IMR-90 (cell line): Measurements from ENCODE around the gene LGSN. TPM values are rescaled to one million over a fixed set of nuclear protein-coding genes. Genes with fewer than 3 reads are reported as not detected.

Experiments
- ATAC-seq: fragments of 200-7000 bp; cut with Tn5 transposase; 2 replicates; pipeline ENCODE4 v1.9.1; 2020; ENCODE audit warnings: low read depth, mild to moderate bottlenecking, moderate library complexity
- BruUV-seq: library from RNA; stranded (reverse); fragments of 400-500 nt; replicated peaks from 2 replicates; lab custom pipeline; 2021; lab: Mats Ljungman, UMichigan
- CTCF ChIA-PET: fragments of 300-600 bp; formaldehyde crosslinking; extraction: SDS; loops from one replicate; lab custom pipeline; 2021; ENCODE audit warnings: antibody characterized with exemption; lab: Yijun Ruan, JAX
- POLR2A ChIA-PET: fragments of 300-600 bp; sonication (Branson Sonifier 250); formaldehyde crosslinking; loops from one replicate; lab custom pipeline; 2022; ENCODE audit warnings: antibody characterized with exemption; ENCODE audit not compliant: unreplicated experiment; lab: Charles Lee
- DNase-seq: peaks from one replicate; pipeline ENCODE4 v3.0.0; 2013
- H2AFZ ChIP-seq: replicated peaks from 2 replicates; pipeline ENCODE3; 2013; ENCODE audit warnings: low read length, mild to moderate bottlenecking; ENCODE audit not compliant: poor library complexity
- H2AK5ac ChIP-seq: 2 replicates; pipeline ENCODE4 v1.6.1; 2013; ENCODE audit warnings: low read depth, low read length, inconsistent platforms
- H2AK9ac ChIP-seq: replicated peaks from 2 replicates; pipeline ENCODE3; 2013; ENCODE audit warnings: mild to moderate bottlenecking, low read depth, low read length, moderate library complexity; ENCODE audit not compliant: poor library complexity
- H2BK120ac ChIP-seq: 2 replicates; pipeline ENCODE4 v1.6.1; 2013; ENCODE audit warnings: low read depth, low read length, inconsistent platforms
- H2BK15ac ChIP-seq: 3 replicates; pipeline ENCODE4 v1.6.1; 2013; ENCODE audit warnings: low read depth, low read length, inconsistent platforms
- H2BK20ac ChIP-seq: 2 replicates; pipeline ENCODE4 v1.6.1; 2013; ENCODE audit warnings: low read depth, mild to moderate bottlenecking, inconsistent platforms, low read length, moderate library complexity
- H2BK5ac ChIP-seq: 2 replicates; pipeline ENCODE4 v1.6.1; 2013; ENCODE audit warnings: mild to moderate bottlenecking, low read depth, low read length, inconsistent platforms; ENCODE audit not compliant: poor library complexity, severe bottlenecking
- H3K14ac ChIP-seq: replicated peaks from 2 replicates; pipeline ENCODE4 v1.6.1; 2013; ENCODE audit warnings: low read depth, low read length, inconsistent platforms
- H3K18ac ChIP-seq: 2 replicates; pipeline ENCODE4 v1.6.1; 2013; ENCODE audit warnings: low read depth, low read length, control low read depth
- H3K23ac ChIP-seq: 2 replicates; pipeline ENCODE4 v1.6.1; 2013; ENCODE audit warnings: low read depth, low read length, inconsistent platforms
- H3K27ac ChIP-seq: 2 replicates; pipeline ENCODE4 v1.5.1; 2013; ENCODE audit warnings: mild to moderate bottlenecking, control low read depth, low read length; ENCODE audit not compliant: insufficient read depth
- H3K27me3 ChIP-seq: 2 replicates; pipeline ENCODE4 v1.6.1; 2013; ENCODE audit warnings: low read length; ENCODE audit not compliant: control insufficient read depth, insufficient read depth
- H3K36me3 ChIP-seq: 2 replicates; pipeline ENCODE4 v1.6.1; 2013; ENCODE audit warnings: low read length, mixed read lengths; ENCODE audit not compliant: control insufficient read depth, insufficient read depth
- H3K4ac ChIP-seq: 2 replicates; pipeline ENCODE4 v1.6.1; 2013; ENCODE audit warnings: low read depth, low read length, inconsistent platforms
- H3K4me1 ChIP-seq: 2 replicates; pipeline ENCODE4 v1.6.1; 2013; ENCODE audit warnings: low read length, mixed read lengths; ENCODE audit not compliant: control insufficient read depth, insufficient read depth
- H3K4me2 ChIP-seq: 2 replicates; pipeline ENCODE4 v1.6.1; 2013; ENCODE audit warnings: low read depth, mild to moderate bottlenecking, control low read depth, low read length, moderate library complexity
- H3K4me3 ChIP-seq: 2 replicates; pipeline ENCODE4 v1.5.1; 2013; ENCODE audit warnings: low read depth, mild to moderate bottlenecking, control low read depth, low read length, moderate library complexity; ENCODE audit not compliant: insufficient read depth
- H3K56ac ChIP-seq: 2 replicates; pipeline ENCODE4 v1.6.1; 2013; ENCODE audit warnings: low read length, inconsistent platforms; ENCODE audit not compliant: insufficient read depth; ENCODE audit errors: extremely low read depth
- H3K79me1 ChIP-seq, 2 experiments: 2 replicates each; pipeline ENCODE4 v1.6.1; 2013; ENCODE audit warnings: low read length in 2 of 2, inconsistent platforms in 1 of 2, low read depth in 1 of 2
- H3K9ac ChIP-seq: 2 replicates; pipeline ENCODE4 v1.6.1; 2013; ENCODE audit warnings: low read depth, low read length, control low read depth
- H3K9me1 ChIP-seq: 2 replicates; pipeline ENCODE4 v1.6.1; 2013; ENCODE audit warnings: low read length, inconsistent platforms; ENCODE audit not compliant: insufficient read depth
- H3K9me3 ChIP-seq: 2 replicates; pipeline ENCODE4 v1.6.1; 2013; ENCODE audit warnings: low read length; ENCODE audit not compliant: control insufficient read depth, insufficient read depth
- H4K20me1 ChIP-seq: 2 replicates; pipeline ENCODE4 v1.6.1; 2013; ENCODE audit warnings: low read length, inconsistent platforms; ENCODE audit not compliant: insufficient read depth
- H4K5ac ChIP-seq: 2 replicates; pipeline ENCODE4 v1.6.1; 2013; ENCODE audit warnings: mild to moderate bottlenecking, low read depth, low read length, control low read depth
- H4K8ac ChIP-seq, 2 experiments: 2 replicates each; pipeline ENCODE4 v1.6.1; 2013; ENCODE audit warnings: low read depth in 2 of 2, low read length in 2 of 2, control low read depth in 1 of 2, inconsistent platforms in 1 of 2
- H4K91ac ChIP-seq: 2 replicates; pipeline ENCODE4 v1.6.1; 2013; ENCODE audit warnings: low read depth, low read length, inconsistent platforms; ENCODE audit not compliant: insufficient read depth
- BHLHE40 ChIP-seq: fragments of 150-350 bp; IDR thresholded peaks from 2 replicates; pipeline ENCODE4 v1.6.1; 2016; ENCODE audit warnings: mild to moderate bottlenecking, low read depth, low read length
- CEBPB ChIP-seq: IDR thresholded peaks from 2 replicates; pipeline ENCODE4 v1.6.1; 2012; ENCODE audit warnings: low read depth, low read length, improper control_type of control experiment
- CHD1 ChIP-seq: IDR thresholded peaks from 2 replicates; pipeline ENCODE4 v1.6.1; 2012; ENCODE audit warnings: low read depth, low read length, improper control_type of control experiment
- CTCF ChIP-seq: conservative IDR thresholded peaks from 2 replicates; pipeline ENCODE4 v1.5.1; 2012; ENCODE audit warnings: mild to moderate bottlenecking, low read depth, low read length, improper control_type of control experiment
- ELK1 ChIP-seq: fragments of 150-350 bp; IDR thresholded peaks from 2 replicates; pipeline ENCODE4 v1.6.1; 2016; ENCODE audit warnings: low read depth, mild to moderate bottlenecking, low read length, moderate library complexity, borderline replicate concordance
- FOS ChIP-seq: fragments of 150-350 bp; IDR thresholded peaks from 2 replicates; pipeline ENCODE4 v1.6.1; 2016; ENCODE audit warnings: low read depth, low read length
- MAFK ChIP-seq: IDR thresholded peaks from 2 replicates; pipeline ENCODE4 v1.6.1; 2012; ENCODE audit warnings: low read depth, low read length, improper control_type of control experiment
- MAZ ChIP-seq: IDR thresholded peaks from 2 replicates; pipeline ENCODE4 v1.6.1; 2012; ENCODE audit warnings: low read depth, mild to moderate bottlenecking, low read length, improper control_type of control experiment, moderate library complexity, borderline replicate concordance
- MXI1 ChIP-seq: IDR thresholded peaks from 2 replicates; pipeline ENCODE4 v1.6.1; 2012; ENCODE audit warnings: low read depth, mild to moderate bottlenecking, low read length, moderate library complexity, borderline replicate concordance
- NFE2L2 ChIP-seq: fragments of 150-350 bp; IDR thresholded peaks from 2 replicates; pipeline ENCODE4 v1.6.1; 2016; ENCODE audit warnings: low read depth, mild to moderate bottlenecking, low read length
- POLR2A ChIP-seq: IDR thresholded peaks from 2 replicates; pipeline ENCODE4 v1.6.1; 2012; ENCODE audit warnings: mild to moderate bottlenecking, low read depth, low read length
- RAD21 ChIP-seq: IDR thresholded peaks from 2 replicates; pipeline ENCODE4 v1.6.1; 2012; ENCODE audit warnings: low read length, improper control_type of control experiment
- RCOR1 ChIP-seq: IDR thresholded peaks from 2 replicates; pipeline ENCODE4 v1.6.1; 2012; ENCODE audit warnings: mild to moderate bottlenecking, low read length, improper control_type of control experiment; ENCODE audit not compliant: insufficient replicate concordance
- RFX5 ChIP-seq: IDR thresholded peaks from 2 replicates; pipeline ENCODE4 v1.8.0; 2012; ENCODE audit warnings: low read depth, mild to moderate bottlenecking, low read length, moderate library complexity
- SMC3 ChIP-seq: fragments of 150-350 bp; IDR thresholded peaks from 2 replicates; pipeline ENCODE4 v1.6.1; 2016; ENCODE audit warnings: low read depth, mild to moderate bottlenecking, antibody characterized with exemption, low read length, moderate library complexity
- WGBS, 2 experiments: methylation state at CpG; one replicate each; pipeline versions ENCODE4 v1.1.5 to v1.1.7; 2013; ENCODE audit warnings: missing lambda C conversion rate in 2 of 2; ENCODE audit not compliant: insufficient read length in 1 of 2; ENCODE audit errors: extremely low coverage in 2 of 2; 5-methylcytosine and 5-hydroxymethylcytosine counted together
- dilution Hi-C: fragments of 300-500 bp; cut with HindIII; formaldehyde crosslinking; loops from one replicate; pipeline ENCODE4 v1.14.3; 2018; ENCODE audit warnings: low sequenced_read_pairs; ENCODE audit not compliant: unreplicated experiment
- in situ Hi-C: fragments of 300-500 bp; cut with MboI; formaldehyde crosslinking; loops from 3 replicates; pipeline ENCODE4 v1.14.3; 2019; ENCODE audit warnings: low sequenced_read_pairs, inconsistent platforms, mixed read lengths
- intact Hi-C: fragments of 100-400 bp; cut with micrococcal nuclease; formaldehyde crosslinking; loops from 2 replicates; pipeline ENCODE4 v1.10.0; 2022
- polyA plus RNA-seq, 3 experiments: library from polyadenylated mRNA; depleted of rRNA; stranded (reverse); fragments of >200 nt; gene quantifications; 2 replicates each; pipeline ENCODE4 v1.2.3, GENCODE V29; 2012; ENCODE audit warnings: low replicate concordance in 1 of 3
- total RNA-seq: library from RNA; depleted of rRNA; stranded (reverse); fragments of >200 nt; gene quantifications from 2 replicates; pipeline ENCODE4 v1.2.3, GENCODE V29; 2012
- TF ChIP-seq, protein P1 (sequence below): fragments of 150-350 bp; IDR thresholded peaks from 2 replicates; pipeline ENCODE4 v1.6.1; 2017; ENCODE audit warnings: mild to moderate bottlenecking, antibody characterized with exemption, low read length, low read depth

Gene LGSN
- total and polyA plus RNA-seq, 2 of the 4 experiments (the other 2 are of a cell fraction) = not detected

DNA sequence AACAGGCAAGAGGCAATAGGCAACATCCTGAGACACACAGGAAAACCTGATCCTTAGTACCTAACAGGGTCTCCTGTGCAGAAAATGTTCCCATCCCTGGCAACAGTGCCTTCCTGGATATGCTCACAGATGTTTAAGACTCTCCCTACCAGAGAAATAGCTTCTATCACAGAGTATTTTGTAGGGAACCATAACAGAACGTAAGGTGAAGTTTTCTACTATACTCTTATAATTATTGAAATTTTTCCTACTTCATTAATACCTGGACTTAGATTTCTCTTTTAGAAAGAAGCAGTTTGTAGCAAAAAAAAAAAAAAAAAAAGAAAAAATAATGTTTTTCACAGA lies 33.5 kb upstream of the LGSN start:
- in situ Hi-C loops = loop anchor here (5.0 to 25.0 kb wide), 2 partner anchors 209 to 409 kb away; partner anchors contain the start of genes LOC128125822 and PTP4A1

More for the DNA sequence above, 33.5 kb upstream of the LGSN start:
- Histone ChIP-seq H2BK15ac (no peak overlapping the region), H3K23ac (no peak overlapping the region), H3K36me3 (no peaks in the 10 kb centered on the region), H2AK5ac (no peak overlapping the region), H3K9ac (no peak overlapping the region), H3K4me1 (peaks cover 4% of the 10 kb centered on the region), H3K9me1 (no peaks in the 10 kb centered on the region), H3K14ac (no peak overlapping the region), H3K18ac (no peak overlapping the region), H2AK9ac (peak overlapping the region; percentile 51), H3K79me1 (no peaks in the 10 kb centered on the region), H2BK120ac (no peak overlapping the region), H4K5ac (no peak overlapping the region), H4K91ac (no peak overlapping the region), H4K20me1 (no peaks in the 10 kb centered on the region), H3K9me3 (no peaks in the 10 kb centered on the region), H3K56ac (no peak overlapping the region), H3K4me3 (no peak overlapping the region), H2BK20ac (no peak overlapping the region), H3K27me3 (no peaks in the 10 kb centered on the region), H2BK5ac (no peak overlapping the region), H3K4ac (no peak overlapping the region), H3K27ac (no peak overlapping the region), H3K4me2 (no peak overlapping the region), H2AFZ (peak overlapping the region; percentile 81), H4K8ac (no peak overlapping the region)
- TF ChIP-seq BHLHE40 (no peak), POLR2A (no peak), MXI1 (no peak), CHD1 (no peak), RFX5 (no peak), MAZ (no peak), MAFK (no peak), CTCF (no peak), FOS (no peak), RCOR1 (no peak), ELK1 (no peak), CEBPB (no peak), RAD21 (no peak), SMC3 (no peak), NFE2L2 (no peak)
- TF ChIP-seq, protein P1, sequence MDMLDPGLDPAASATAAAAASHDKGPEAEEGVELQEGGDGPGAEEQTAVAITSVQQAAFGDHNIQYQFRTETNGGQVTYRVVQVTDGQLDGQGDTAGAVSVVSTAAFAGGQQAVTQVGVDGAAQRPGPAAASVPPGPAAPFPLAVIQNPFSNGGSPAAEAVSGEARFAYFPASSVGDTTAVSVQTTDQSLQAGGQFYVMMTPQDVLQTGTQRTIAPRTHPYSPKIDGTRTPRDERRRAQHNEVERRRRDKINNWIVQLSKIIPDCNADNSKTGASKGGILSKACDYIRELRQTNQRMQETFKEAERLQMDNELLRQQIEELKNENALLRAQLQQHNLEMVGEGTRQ = no peak
- ATAC-seq (no peak), DNase-seq (no peak)
- BruUV-seq = no TSS peak
- ChIA-PET CTCF (interaction anchor here (0.6 to 3.5 kb wide), 9 partner anchors 11 to 1124 kb away, joined by 3 to 18 read pairs (median 3); no protein-coding TSS in a partner anchor), POLR2A (no interaction called here)
- no CpG with 5 or more reads among the region's 1 CpG for WGBS, 2 experiments
- intact Hi-C loops (loop anchor here (1.0 to 10.0 kb wide), 6 partner anchors 221 to 562 kb away; partner anchors contain the start of gene PHF3), dilution Hi-C loops (no loop called here)
